WTC11 (cell line): ENCODE results near the gene MET. TPM values are rescaled to one million over a fixed set of nuclear protein-coding genes. Genes with fewer than 3 reads are reported as not detected.

Experiments
- ATAC-seq: fragments of 200-7000 bp; cut with Tn5 transposase; 2 replicates; pipeline ENCODE4 v1.10.0; 2021; ENCODE audit warnings: mild to moderate bottlenecking, moderate library complexity
- CTCF ChIA-PET: fragments of 300-600 bp; sonication (Branson Sonifier 250); formaldehyde crosslinking; loops from one replicate; lab custom pipeline; 2021; ENCODE audit warnings: antibody characterized with exemption; lab: Charles Lee
- POLR2A ChIA-PET: fragments of 350-600 bp; sonication (Branson Sonifier 250); formaldehyde crosslinking; loops from one replicate; lab custom pipeline; 2021; ENCODE audit warnings: antibody characterized with exemption; lab: Charles Lee
- DNase-seq: peaks from one replicate; pipeline ENCODE4 v3.0.0; 2021; ENCODE audit warnings: low spot score
- H3K27ac Mint-ChIP-seq: 2 replicates; pipeline ENCODE4 v1.8.0; 2021; ENCODE audit warnings: mixed read lengths
- H3K27me3 Mint-ChIP-seq: 2 replicates; pipeline ENCODE4 v1.8.0; 2021; ENCODE audit warnings: low read depth, mild to moderate bottlenecking, moderate library complexity, mixed read lengths
- H3K36me3 Mint-ChIP-seq: 2 replicates; pipeline ENCODE4 v1.8.0; 2021; ENCODE audit warnings: mixed read lengths
- H3K4me1 Mint-ChIP-seq: 2 replicates; pipeline ENCODE4 v1.8.0; 2022; ENCODE audit warnings: mixed read lengths
- H3K4me3 Mint-ChIP-seq: 2 replicates; pipeline ENCODE4 v1.8.0; 2021; ENCODE audit warnings: mild to moderate bottlenecking, moderate library complexity, mixed read lengths
- H3K9me3 Mint-ChIP-seq: 2 replicates; pipeline ENCODE4 v1.8.0; 2021; ENCODE audit warnings: mixed read lengths
- ATF6 ChIP-seq: sonication (generic); formaldehyde crosslinking; IDR thresholded peaks from 2 replicates; pipeline ENCODE4 v1.8.1; 2023; ENCODE audit warnings: mild to moderate bottlenecking, missing genetic modification reagents
- CBFB ChIP-seq: sonication (generic); formaldehyde crosslinking; IDR thresholded peaks from 2 replicates; pipeline ENCODE4 v1.8.1; 2022; ENCODE audit warnings: mild to moderate bottlenecking, low read depth, missing genetic modification reagents
- E2F5 ChIP-seq: sonication (generic); formaldehyde crosslinking; IDR thresholded peaks from 2 replicates; pipeline ENCODE4 v1.8.1; 2022; ENCODE audit warnings: mild to moderate bottlenecking, moderate library complexity, missing genetic modification reagents
- GTF2I ChIP-seq: fragments of 250-450 bp; sonication (Bioruptor Pico); conservative IDR thresholded peaks from 2 replicates; pipeline ENCODE4 v1.4.0; 2021; ENCODE audit warnings: mild to moderate bottlenecking
- IRF2 ChIP-seq: sonication (generic); formaldehyde crosslinking; IDR thresholded peaks from 2 replicates; pipeline ENCODE4 v1.8.0; 2022; ENCODE audit warnings: low read depth, missing genetic modification reagents, borderline replicate concordance
- KAT7 ChIP-seq: sonication (generic); formaldehyde crosslinking; IDR thresholded peaks from 2 replicates; pipeline ENCODE4 v1.8.1; 2023; ENCODE audit warnings: missing genetic modification reagents, mild to moderate bottlenecking, borderline replicate concordance
- MAX ChIP-seq: sonication (generic); formaldehyde crosslinking; IDR thresholded peaks from 2 replicates; pipeline ENCODE4 v1.8.0; 2022; ENCODE audit warnings: mild to moderate bottlenecking, missing genetic modification reagents
- MLX ChIP-seq: sonication (generic); formaldehyde crosslinking; IDR thresholded peaks from 2 replicates; pipeline ENCODE4 v1.8.1; 2023; ENCODE audit warnings: mild to moderate bottlenecking, missing genetic modification reagents, moderate library complexity
- NFYB ChIP-seq: sonication (generic); formaldehyde crosslinking; conservative IDR thresholded peaks from 2 replicates; pipeline ENCODE4 v1.8.0; 2022; ENCODE audit warnings: low read depth, missing genetic modification reagents
- PRDM15 ChIP-seq: sonication (generic); formaldehyde crosslinking; IDR thresholded peaks from 2 replicates; pipeline ENCODE4 v1.8.0; 2022; ENCODE audit warnings: missing genetic modification reagents
- TCF7 ChIP-seq: sonication (generic); formaldehyde crosslinking; IDR thresholded peaks from 2 replicates; pipeline ENCODE4 v1.8.0; 2022; ENCODE audit warnings: mild to moderate bottlenecking, low read depth, missing genetic modification reagents, moderate library complexity
- TEAD1 ChIP-seq: sonication (generic); formaldehyde crosslinking; IDR thresholded peaks from 2 replicates; pipeline ENCODE4 v1.8.0; 2022; ENCODE audit warnings: mild to moderate bottlenecking, missing genetic modification reagents
- ZNF232 ChIP-seq: sonication (generic); formaldehyde crosslinking; IDR thresholded peaks from 2 replicates; pipeline ENCODE4 v1.8.0; 2022; ENCODE audit warnings: mild to moderate bottlenecking, missing genetic modification reagents
- ZNF263 ChIP-seq: sonication (generic); formaldehyde crosslinking; IDR thresholded peaks from 2 replicates; pipeline ENCODE4 v1.8.1; 2022; ENCODE audit warnings: low read depth, mild to moderate bottlenecking, moderate library complexity, missing genetic modification reagents
- ZNF317 ChIP-seq: sonication (generic); formaldehyde crosslinking; IDR thresholded peaks from 2 replicates; pipeline ENCODE4 v1.8.1; 2023; ENCODE audit warnings: low read depth, mild to moderate bottlenecking, moderate library complexity, missing genetic modification reagents, borderline replicate concordance
- ZNF396 ChIP-seq: fragments of 250-450 bp; sonication (Bioruptor Pico); IDR thresholded peaks from 2 replicates; pipeline ENCODE4 v1.8.0; 2021; ENCODE audit warnings: mild to moderate bottlenecking, moderate library complexity, borderline replicate concordance
- total RNA-seq: library from RNA; stranded (reverse); gene quantifications from 3 replicates; pipeline ENCODE4 v1.2.3, GENCODE V29; 2021
- TF ChIP-seq, protein P1 (sequence below): sonication (generic); formaldehyde crosslinking; IDR thresholded peaks from 2 replicates; pipeline ENCODE4 v1.8.1; 2022; ENCODE audit warnings: mild to moderate bottlenecking, missing genetic modification reagents, moderate library complexity, borderline replicate concordance
- TF ChIP-seq, protein P2 (sequence below): sonication (generic); formaldehyde crosslinking; IDR thresholded peaks from 2 replicates; pipeline ENCODE4 v1.8.1; 2022; ENCODE audit warnings: low read depth, mild to moderate bottlenecking, moderate library complexity, missing genetic modification reagents, borderline replicate concordance

The MET gene
- total RNA-seq, 1 experiment from 2014 or later, result 9.4 TPM

DNA sequence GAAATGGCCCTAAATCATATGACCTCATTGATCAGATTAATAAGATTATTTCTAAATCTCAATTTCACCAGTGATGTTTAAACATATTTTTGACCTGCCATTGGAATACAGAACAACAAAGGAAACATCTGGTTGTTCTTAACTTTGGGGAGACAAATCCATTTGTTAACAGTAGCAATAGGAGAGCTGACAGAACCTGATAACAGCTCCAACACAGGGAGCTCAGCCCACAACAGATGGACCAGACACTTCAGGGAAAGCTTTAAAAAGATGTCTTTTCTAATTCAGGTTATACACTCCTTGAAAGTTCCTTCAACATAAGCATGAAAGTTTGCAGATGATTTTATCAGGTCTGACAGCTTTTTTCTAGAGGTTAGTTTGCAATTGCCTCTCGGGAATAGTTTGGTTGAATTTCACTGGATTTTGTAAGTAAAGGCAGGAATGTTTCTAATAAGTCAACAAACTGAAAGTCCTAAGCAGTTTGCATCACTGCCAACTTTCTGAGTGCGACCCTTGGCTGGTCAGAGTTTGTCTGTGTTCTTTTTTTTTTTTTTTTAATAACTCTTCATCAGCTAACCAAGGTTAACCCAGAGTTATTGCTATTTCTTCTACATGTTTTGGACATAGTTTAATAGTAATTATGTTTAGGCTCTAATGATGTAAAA lies 6.5 kb upstream of the MET start:
- Mint-ChIP-seq H3K4me3 (no peak overlapping the region), H3K9me3 (no peaks in the 10 kb centered on the region), H3K4me1 (no peaks in the 10 kb centered on the region), H3K27me3 (no peaks in the 10 kb centered on the region; the same call in 1 of the 2 replicates), H3K27ac (no peak overlapping the region), H3K36me3 (no peaks in the 10 kb centered on the region)
- TF ChIP-seq E2F5 (CRISPR knock-in tag) (no peak), ZNF263 (CRISPR knock-in tag) (no peak), KAT7 (CRISPR knock-in tag) (no peak), NFYB (CRISPR knock-in tag) (no peak), IRF2 (CRISPR knock-in tag) (no peak)
- TF ChIP-seq, protein P1, sequence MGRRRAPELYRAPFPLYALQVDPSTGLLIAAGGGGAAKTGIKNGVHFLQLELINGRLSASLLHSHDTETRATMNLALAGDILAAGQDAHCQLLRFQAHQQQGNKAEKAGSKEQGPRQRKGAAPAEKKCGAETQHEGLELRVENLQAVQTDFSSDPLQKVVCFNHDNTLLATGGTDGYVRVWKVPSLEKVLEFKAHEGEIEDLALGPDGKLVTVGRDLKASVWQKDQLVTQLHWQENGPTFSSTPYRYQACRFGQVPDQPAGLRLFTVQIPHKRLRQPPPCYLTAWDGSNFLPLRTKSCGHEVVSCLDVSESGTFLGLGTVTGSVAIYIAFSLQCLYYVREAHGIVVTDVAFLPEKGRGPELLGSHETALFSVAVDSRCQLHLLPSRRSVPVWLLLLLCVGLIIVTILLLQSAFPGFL (CRISPR knock-in tag), result no peak
- POLR2A ChIA-PET, result no interaction called here
- CTCF ChIA-PET, result interaction anchor here (0.7 kb wide), 1 partner anchor 357 kb away, joined by 4 read pairs; no protein-coding TSS in a partner anchor
- DNase-seq, result no peak
- no peak for ATAC-seq

DNA sequence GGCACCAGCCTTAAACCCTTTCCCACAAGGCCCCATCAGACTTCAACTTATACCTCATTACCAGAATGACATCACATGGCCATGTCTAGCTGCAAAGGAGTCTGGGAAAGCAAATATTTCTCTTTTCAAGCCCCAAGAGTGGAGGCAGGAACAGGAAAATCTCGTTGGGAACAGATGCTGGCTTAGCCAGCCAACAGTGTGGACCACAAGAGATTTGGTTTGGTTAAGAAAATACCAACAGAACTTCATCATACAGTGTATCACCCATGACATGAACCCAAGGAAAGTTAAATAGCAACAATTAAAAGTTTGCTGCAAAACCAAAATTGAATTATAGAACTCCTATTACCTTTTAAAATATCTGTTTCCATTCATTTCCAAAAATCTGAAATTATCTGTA lies 2.2 kb upstream of the MET start:
- H3K27ac Mint-ChIP-seq, result no peak overlapping the region
- ATAC-seq, result no peak
- H3K36me3 Mint-ChIP-seq, result no peaks in the 10 kb centered on the region
- H3K27me3 Mint-ChIP-seq, result peaks cover 26% of the 10 kb centered on the region
- CTCF ChIA-PET, result no interaction called here
- peaks cover 27% of the 10 kb centered on the region for H3K4me1 Mint-ChIP-seq
- POLR2A ChIA-PET, result no interaction called here
- TF ChIP-seq MLX (no peak), TCF7 (CRISPR knock-in tag) (no peak), ATF6 (no peak), ZNF232 (CRISPR knock-in tag) (no peak), ZNF317 (no peak), MAX (CRISPR knock-in tag) (no peak), ZNF396 (CRISPR knock-in tag) (no peak), PRDM15 (CRISPR knock-in tag) (no peak), GTF2I (CRISPR knock-in tag) (no peak), CBFB (CRISPR knock-in tag) (no peak), TEAD1 (CRISPR knock-in tag) (no peak)
- TF ChIP-seq, protein P2, sequence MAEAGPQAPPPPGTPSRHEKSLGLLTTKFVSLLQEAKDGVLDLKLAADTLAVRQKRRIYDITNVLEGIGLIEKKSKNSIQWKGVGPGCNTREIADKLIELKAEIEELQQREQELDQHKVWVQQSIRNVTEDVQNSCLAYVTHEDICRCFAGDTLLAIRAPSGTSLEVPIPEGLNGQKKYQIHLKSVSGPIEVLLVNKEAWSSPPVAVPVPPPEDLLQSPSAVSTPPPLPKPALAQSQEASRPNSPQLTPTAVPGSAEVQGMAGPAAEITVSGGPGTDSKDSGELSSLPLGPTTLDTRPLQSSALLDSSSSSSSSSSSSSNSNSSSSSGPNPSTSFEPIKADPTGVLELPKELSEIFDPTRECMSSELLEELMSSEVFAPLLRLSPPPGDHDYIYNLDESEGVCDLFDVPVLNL (CRISPR knock-in tag), result no peak
- no peak for DNase-seq
- no peaks in the 10 kb centered on the region for H3K9me3 Mint-ChIP-seq
- H3K4me3 Mint-ChIP-seq, result no peak overlapping the region
